ENCODE results near the gene VAT1L. TPM values are rescaled to one million over a fixed set of nuclear protein-coding genes. Genes with fewer than 3 reads are reported as not detected.

The VAT1L gene
- total and polyA plus RNA-seq, 10 of the 15 experiments (the other 5 are each of a cell fraction or from before 2014, with no cell fraction given), result 0.06 to 0.18 (median 0.10) TPM; not detected in 5

DNA sequence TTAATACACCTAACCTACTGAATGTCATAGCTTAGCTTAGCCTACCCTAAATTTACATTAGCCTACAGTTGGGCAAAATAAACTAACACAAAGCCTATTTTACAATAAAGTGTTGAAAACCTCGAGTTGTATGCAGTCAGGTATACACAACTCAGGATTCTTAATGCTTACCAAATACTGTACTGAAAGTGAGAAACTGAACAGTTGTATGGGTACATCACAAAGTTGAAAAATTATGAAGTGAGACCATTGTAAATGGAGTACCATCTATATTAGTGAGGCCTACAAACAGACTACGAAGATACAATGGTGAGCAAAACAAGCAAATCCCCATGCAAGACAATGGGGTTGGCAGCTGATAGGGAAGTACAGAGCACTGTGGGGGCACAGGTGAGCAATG is 79.7 kb downstream of the VAT1L start:
- POLR2A ChIA-PET, result no interaction called here
- H3K27ac ChIP-seq (ENCODE audit: control insufficient read depth, insufficient read depth), result no peak overlapping the region
- no peaks in the 10 kb centered on the region for H3K79me2 ChIP-seq (ENCODE audit: control insufficient read depth, insufficient read depth, low read length)
- H2AFZ ChIP-seq (ENCODE audit: control insufficient read depth, low read depth, low read length), result no peak overlapping the region
- H3K4me3 ChIP-seq, result 0 out of 2 replicates have a peak overlapping the region, but pooled peaks have one; percentile 28
- DNase-seq (ENCODE audit: low read depth, low spot score) (no peak), ATAC-seq (peak; percentile 25), FAIRE-seq (peak; percentile 31)
- H3K27me3 ChIP-seq (replicated peaks in 1 of 2; ENCODE audit: control insufficient read depth in 2 of 2, insufficient read depth in 2 of 2, low read length in 1 of 2), result no peaks in the 10 kb centered on the region; a peak in 1 of 4 replicates
- H3K9me3 ChIP-seq (replicated peaks; ENCODE audit: control insufficient read depth, insufficient read depth, low read length), result no peaks in the 10 kb centered on the region
- H3K4me2 ChIP-seq (ENCODE audit: control insufficient read depth, insufficient read depth), result peak overlapping the region; percentile 21
- SMC1A ChIA-PET (ENCODE audit: uncharacterized antibody, unreplicated experiment), result no interaction called here
- 19% methylated on average over 2 of the region's 2 CpGs for WGBS (ENCODE audit: insufficient coverage, insufficient replicate concordance, low lambda C conversion rate, missing lambda C conversion rate)
- H3K9ac ChIP-seq (ENCODE audit: control insufficient read depth, insufficient read depth, low read length), result no peak overlapping the region
- BruUV-seq (replicated peaks), result no TSS peak
- peaks cover 6% of the 10 kb centered on the region for H3K4me1 ChIP-seq (ENCODE audit: control insufficient read depth, insufficient read depth, low read length)
- RAD21 ChIA-PET (ENCODE audit: unreplicated experiment), result no interaction called here
- H4K20me1 ChIP-seq (ENCODE audit: control insufficient read depth, insufficient read depth), result no peaks in the 10 kb centered on the region
- intact Hi-C loops (cut with micrococcal nuclease; ENCODE audit: unreplicated experiment), result no loop called here
- in situ Hi-C loops (cut with MboI), result no loop called here
- no peaks in the 10 kb centered on the region for H3K36me3 ChIP-seq (ENCODE audit: control insufficient read depth in 2 of 2, insufficient read depth in 2 of 2, low read length in 1 of 2)
- CTCF ChIA-PET, result no interaction called here
- TF ChIP-seq TARDBP (IDR thresholded peaks at IDR 0.05; ENCODE audit: borderline replicate concordance), result no peak
- TF ChIP-seq ESRRA (IDR thresholded peaks at IDR 0.05; ENCODE audit: low read length), result no peak
- no peak for TF ChIP-seq MXI1 (IDR thresholded peaks at IDR 0.05; ENCODE audit: low read depth, low read length)
- TF ChIP-seq MTA2 (IDR thresholded peaks at IDR 0.05; ENCODE audit: low read depth), result no peak

DNA sequence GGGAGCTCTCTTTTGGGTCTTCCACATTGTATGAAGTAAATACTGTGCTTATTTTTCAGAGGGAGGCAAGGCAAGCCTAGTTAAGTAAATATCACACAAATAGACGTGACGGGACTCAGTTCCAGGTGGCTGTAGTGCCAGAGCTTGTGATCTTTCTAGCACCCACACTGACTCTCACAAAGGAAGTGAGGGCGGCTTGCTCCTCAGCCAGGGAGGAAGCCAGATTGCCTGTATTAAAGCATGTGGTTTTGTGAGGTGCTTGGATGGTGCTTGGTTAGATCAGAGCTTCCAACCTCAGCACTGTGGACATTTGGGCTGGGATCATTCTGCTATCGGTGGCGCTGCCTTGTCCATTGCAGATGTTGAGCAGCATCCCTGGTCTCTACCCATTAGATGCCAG is 80.1 kb downstream of the VAT1L start:
- SMC1A ChIA-PET (ENCODE audit: uncharacterized antibody, unreplicated experiment), result no interaction called here
- FAIRE-seq (peak; percentile 62), ATAC-seq (peak; percentile 41), DNase-seq (ENCODE audit: low read depth, low spot score) (peak; percentile 8)
- peaks cover 6% of the 10 kb centered on the region for H3K4me1 ChIP-seq (ENCODE audit: control insufficient read depth, insufficient read depth, low read length)
- H4K20me1 ChIP-seq (ENCODE audit: control insufficient read depth, insufficient read depth), result no peaks in the 10 kb centered on the region
- 15% methylated on average over 5 of the region's 5 CpGs for WGBS (ENCODE audit: insufficient coverage, insufficient replicate concordance, low lambda C conversion rate, missing lambda C conversion rate)
- TF ChIP-seq USF1 (IDR thresholded peaks at IDR 0.05; ENCODE audit: borderline replicate concordance, extremely low read length, insufficient read depth, low read depth, low read length) (no peak), MEF2A (IDR thresholded peaks at IDR 0.05; ENCODE audit: insufficient read depth, low read depth, low read length) (no peak), BRCA1 (IDR thresholded peaks at IDR 0.05; ENCODE audit: low read depth, low read length) (no peak), RCOR1 (conservative IDR thresholded peaks at IDR 0.05; ENCODE audit: low read depth, low read length) (no peak), RUNX3 (IDR thresholded peaks at IDR 0.05; ENCODE audit: low read length) (0 out of 2 replicates have a peak, but pooled peaks have one; percentile 37), CHD2 (IDR thresholded peaks at IDR 0.05; ENCODE audit: borderline replicate concordance, low read depth, low read length) (no peak), TCF3 (IDR thresholded peaks at IDR 0.05; ENCODE audit: borderline replicate concordance, insufficient read depth, low read depth, low read length) (0 out of 2 replicates have a peak, but pooled peaks have one; percentile 25)
- TF ChIP-seq, protein P1, sequence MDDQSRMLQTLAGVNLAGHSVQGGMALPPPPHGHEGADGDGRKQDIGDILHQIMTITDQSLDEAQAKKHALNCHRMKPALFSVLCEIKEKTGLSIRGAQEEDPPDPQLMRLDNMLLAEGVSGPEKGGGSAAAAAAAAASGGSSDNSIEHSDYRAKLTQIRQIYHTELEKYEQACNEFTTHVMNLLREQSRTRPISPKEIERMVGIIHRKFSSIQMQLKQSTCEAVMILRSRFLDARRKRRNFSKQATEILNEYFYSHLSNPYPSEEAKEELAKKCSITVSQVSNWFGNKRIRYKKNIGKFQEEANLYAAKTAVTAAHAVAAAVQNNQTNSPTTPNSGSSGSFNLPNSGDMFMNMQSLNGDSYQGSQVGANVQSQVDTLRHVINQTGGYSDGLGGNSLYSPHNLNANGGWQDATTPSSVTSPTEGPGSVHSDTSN (IDR thresholded peaks at IDR 0.05; ENCODE audit: insufficient replicate concordance, low read depth, low read length), result no peak
- TF ChIP-seq, protein P2, sequence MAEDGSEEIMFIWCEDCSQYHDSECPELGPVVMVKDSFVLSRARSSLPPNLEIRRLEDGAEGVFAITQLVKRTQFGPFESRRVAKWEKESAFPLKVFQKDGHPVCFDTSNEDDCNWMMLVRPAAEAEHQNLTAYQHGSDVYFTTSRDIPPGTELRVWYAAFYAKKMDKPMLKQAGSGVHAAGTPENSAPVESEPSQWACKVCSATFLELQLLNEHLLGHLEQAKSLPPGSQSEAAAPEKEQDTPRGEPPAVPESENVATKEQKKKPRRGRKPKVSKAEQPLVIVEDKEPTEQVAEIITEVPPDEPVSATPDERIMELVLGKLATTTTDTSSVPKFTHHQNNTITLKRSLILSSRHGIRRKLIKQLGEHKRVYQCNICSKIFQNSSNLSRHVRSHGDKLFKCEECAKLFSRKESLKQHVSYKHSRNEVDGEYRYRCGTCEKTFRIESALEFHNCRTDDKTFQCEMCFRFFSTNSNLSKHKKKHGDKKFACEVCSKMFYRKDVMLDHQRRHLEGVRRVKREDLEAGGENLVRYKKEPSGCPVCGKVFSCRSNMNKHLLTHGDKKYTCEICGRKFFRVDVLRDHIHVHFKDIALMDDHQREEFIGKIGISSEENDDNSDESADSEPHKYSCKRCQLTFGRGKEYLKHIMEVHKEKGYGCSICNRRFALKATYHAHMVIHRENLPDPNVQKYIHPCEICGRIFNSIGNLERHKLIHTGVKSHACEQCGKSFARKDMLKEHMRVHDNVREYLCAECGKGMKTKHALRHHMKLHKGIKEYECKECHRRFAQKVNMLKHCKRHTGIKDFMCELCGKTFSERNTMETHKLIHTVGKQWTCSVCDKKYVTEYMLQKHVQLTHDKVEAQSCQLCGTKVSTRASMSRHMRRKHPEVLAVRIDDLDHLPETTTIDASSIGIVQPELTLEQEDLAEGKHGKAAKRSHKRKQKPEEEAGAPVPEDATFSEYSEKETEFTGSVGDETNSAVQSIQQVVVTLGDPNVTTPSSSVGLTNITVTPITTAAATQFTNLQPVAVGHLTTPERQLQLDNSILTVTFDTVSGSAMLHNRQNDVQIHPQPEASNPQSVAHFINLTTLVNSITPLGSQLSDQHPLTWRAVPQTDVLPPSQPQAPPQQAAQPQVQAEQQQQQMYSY (CRISPR knock-in tag; IDR thresholded peaks at IDR 0.05), result no peak
- POLR2A ChIA-PET, result no interaction called here
- in situ Hi-C loops (cut with MboI) (no loop called here), intact Hi-C loops (cut with micrococcal nuclease; ENCODE audit: unreplicated experiment) (no loop called here)
- RAD21 ChIA-PET (ENCODE audit: unreplicated experiment), result no interaction called here
- no peak overlapping the region for H2AFZ ChIP-seq (ENCODE audit: control insufficient read depth, low read depth, low read length)
- no TSS peak for BruUV-seq (replicated peaks)
- no peaks in the 10 kb centered on the region; a peak in 1 of 4 replicates for H3K27me3 ChIP-seq (replicated peaks in 1 of 2; ENCODE audit: control insufficient read depth in 2 of 2, insufficient read depth in 2 of 2, low read length in 1 of 2)
- H3K27ac ChIP-seq (ENCODE audit: control insufficient read depth, insufficient read depth), result no peak overlapping the region
- H3K9ac ChIP-seq (ENCODE audit: control insufficient read depth, insufficient read depth, low read length), result no peak overlapping the region
- H3K9me3 ChIP-seq (replicated peaks; ENCODE audit: control insufficient read depth, insufficient read depth, low read length), result no peaks in the 10 kb centered on the region
- no peaks in the 10 kb centered on the region for H3K36me3 ChIP-seq (ENCODE audit: control insufficient read depth in 2 of 2, insufficient read depth in 2 of 2, low read length in 1 of 2)
- peak overlapping the region; percentile 21 for H3K4me2 ChIP-seq (ENCODE audit: control insufficient read depth, insufficient read depth)
- no peaks in the 10 kb centered on the region for H3K79me2 ChIP-seq (ENCODE audit: control insufficient read depth, insufficient read depth, low read length)
- CTCF ChIA-PET, result no interaction called here
- no peak overlapping the region for H3K4me3 ChIP-seq
